ENCODE measurements around the gene EFCAB6. TPM values are rescaled to one million over a fixed set of nuclear protein-coding genes. Genes with fewer than 3 reads are reported as not detected.
A peak's percentile ranks its signal among the peaks of the same experiment; 100 is the strongest.

EFCAB6 gene
- total RNA-seq, 4 donors from 2014 or later, result 0.68 to 3.7 (median 0.80) TPM; not detected in 1

DNA sequence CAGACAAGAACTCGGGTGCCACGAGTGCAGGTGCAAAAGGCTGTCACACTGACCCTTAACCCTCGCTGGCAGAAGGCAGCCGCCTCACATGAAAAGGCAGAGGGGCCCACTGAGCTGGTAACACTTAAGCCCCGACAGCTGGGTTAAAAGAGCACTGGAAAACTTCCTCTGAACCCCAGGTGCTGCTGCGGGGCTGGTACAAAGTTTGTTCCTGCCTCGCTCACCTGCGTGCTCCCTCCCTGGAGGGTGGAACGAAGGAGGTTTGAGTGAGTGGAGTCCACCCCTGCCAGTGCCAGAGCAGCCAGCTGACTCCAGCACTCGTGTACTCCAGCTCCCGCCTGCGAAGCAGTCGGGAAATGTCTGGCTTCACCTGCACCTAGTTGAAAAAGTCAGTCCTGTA, 37.6 kb upstream of the EFCAB6 start:
- no peaks in the 10 kb centered on the region for H3K4me1 ChIP-seq
- no peak for DNase-seq
- intact Hi-C loops (cut with DNase I; ENCODE audit: low total_unique reads) (no loop called here), in situ Hi-C loops (cut with MboI; ENCODE audit: low pct_ligation_motif_present in 1 of 4, low pct_unique_long_range_greater_than_20kb in 1 of 4, low sequenced_read_pairs in 3 of 4) (loop anchor here in 1 of 4 donors (25.0 kb wide), 1 partner anchor 88 kb away; no protein-coding TSS in a partner anchor)
- WGBS, 2 donors (ENCODE audit: low coverage in 1 of 2), result 62 to 72% methylated on average over 3 to 13 of the region's 13 CpGs
- TF ChIP-seq CTCF (IDR thresholded peaks at IDR 0.05) (no peak), POLR2AphosphoS5 (IDR thresholded peaks at IDR 0.05) (no peak), POLR2A (IDR thresholded peaks at IDR 0.05) (no peak), EP300 (IDR thresholded peaks at IDR 0.05; ENCODE audit: low read depth) (no peak)
- peaks cover 10% of the 10 kb centered on the region for H3K27me3 ChIP-seq
- H3K4me3 ChIP-seq, result no peak overlapping the region
- no peaks in the 10 kb centered on the region for H3K36me3 ChIP-seq
- no peak overlapping the region for H3K27ac ChIP-seq
- no peaks in the 10 kb centered on the region for H3K9me3 ChIP-seq

GRCh38 chr22:43848366-43849171, 36.5 kb upstream of the EFCAB6 start:
- WGBS, 2 donors (ENCODE audit: low coverage in 1 of 2), result 48% methylated on average over 15 of the region's 16 CpGs; no CpG with 5 or more reads in 1 of the 2 donors
- no peaks in the 10 kb centered on the region for H3K9me3 ChIP-seq
- in situ Hi-C loops (cut with MboI; ENCODE audit: low pct_ligation_motif_present in 1 of 4, low pct_unique_long_range_greater_than_20kb in 1 of 4, low sequenced_read_pairs in 3 of 4) (loop anchor here in 1 of 4 donors (25.0 kb wide), 1 partner anchor 89 kb away; no protein-coding TSS in a partner anchor), intact Hi-C loops (cut with DNase I; ENCODE audit: low total_unique reads) (no loop called here)
- no peak overlapping the region for H3K27ac ChIP-seq
- no peaks in the 10 kb centered on the region for H3K4me1 ChIP-seq
- H3K36me3 ChIP-seq, result no peaks in the 10 kb centered on the region
- TF ChIP-seq POLR2AphosphoS5 (IDR thresholded peaks at IDR 0.05), result no peak
- peak in 1 of 5 experiments; percentile 6 for TF ChIP-seq CTCF (IDR thresholded peaks at IDR 0.05)
- no peak for DNase-seq
- H3K27me3 ChIP-seq, result peaks cover 10% of the 10 kb centered on the region
- H3K4me3 ChIP-seq, result no peak overlapping the region

DNA sequence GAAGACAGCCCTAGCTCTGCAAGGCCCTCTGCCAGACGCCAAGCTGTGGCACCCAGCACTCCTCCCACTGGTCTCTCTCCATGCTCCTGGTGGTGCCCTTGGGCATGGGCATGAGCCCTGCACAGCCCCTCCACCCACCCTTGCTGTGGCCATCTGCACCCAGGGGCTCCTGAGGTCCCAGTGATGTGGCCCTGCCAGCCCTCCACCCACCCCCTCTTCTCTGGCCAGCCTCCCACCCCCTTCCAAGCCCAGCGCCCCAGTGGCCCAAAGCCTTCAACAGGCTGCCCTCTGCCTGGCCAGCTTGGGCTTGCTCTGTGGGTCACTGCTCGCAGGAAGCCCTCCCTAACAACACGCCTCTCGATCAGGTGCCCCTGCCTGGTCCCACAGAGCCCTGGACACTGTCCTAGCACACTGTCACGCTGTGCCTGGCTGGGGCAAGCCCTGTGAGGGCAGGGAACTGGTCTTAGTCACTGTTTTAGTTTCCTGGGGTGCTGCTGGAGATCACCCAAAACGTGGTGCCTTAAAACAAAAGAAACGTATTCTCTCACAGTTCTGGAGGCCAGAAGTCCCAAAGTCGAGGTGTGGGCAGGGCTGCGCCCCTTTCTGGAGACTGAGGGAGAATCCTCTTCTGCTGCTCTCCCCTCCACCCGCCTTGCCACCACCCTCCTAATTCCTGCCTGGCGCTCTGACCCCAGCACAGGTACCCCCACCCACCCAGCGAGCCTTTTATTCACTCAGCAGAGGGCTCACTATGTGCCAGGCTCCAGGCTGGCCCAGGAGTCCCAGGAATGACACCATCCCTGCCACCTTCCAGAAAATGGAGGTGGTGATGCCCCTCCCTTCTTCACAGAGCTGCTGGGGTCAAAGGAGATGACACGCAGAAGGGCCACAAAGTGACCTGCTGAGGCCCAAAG, 35.5 kb upstream of the EFCAB6 start:
- H3K27ac ChIP-seq, result no peak overlapping the region
- no peaks in the 10 kb centered on the region for H3K9me3 ChIP-seq
- no peak for DNase-seq
- no peak overlapping the region for H3K4me3 ChIP-seq
- WGBS, 2 donors (ENCODE audit: low coverage in 1 of 2), result 78 to 86% methylated on average over 2 to 14 of the region's 14 CpGs
- no peaks in the 10 kb centered on the region for H3K36me3 ChIP-seq
- intact Hi-C loops (cut with DNase I; ENCODE audit: low total_unique reads) (no loop called here), in situ Hi-C loops (cut with MboI; ENCODE audit: low pct_ligation_motif_present in 1 of 4, low pct_unique_long_range_greater_than_20kb in 1 of 4, low sequenced_read_pairs in 3 of 4) (loop anchor here in 1 of 4 donors (25.0 kb wide), 1 partner anchor 90 kb away; no protein-coding TSS in a partner anchor)
- peaks cover 10% of the 10 kb centered on the region for H3K27me3 ChIP-seq
- no peaks in the 10 kb centered on the region for H3K4me1 ChIP-seq
- no peak for TF ChIP-seq EP300 (IDR thresholded peaks at IDR 0.05; ENCODE audit: low read depth)
- TF ChIP-seq POLR2A (IDR thresholded peaks at IDR 0.05), result no peak
- no peak for TF ChIP-seq CTCF (IDR thresholded peaks at IDR 0.05)
- TF ChIP-seq POLR2AphosphoS5 (IDR thresholded peaks at IDR 0.05), result no peak

DNA sequence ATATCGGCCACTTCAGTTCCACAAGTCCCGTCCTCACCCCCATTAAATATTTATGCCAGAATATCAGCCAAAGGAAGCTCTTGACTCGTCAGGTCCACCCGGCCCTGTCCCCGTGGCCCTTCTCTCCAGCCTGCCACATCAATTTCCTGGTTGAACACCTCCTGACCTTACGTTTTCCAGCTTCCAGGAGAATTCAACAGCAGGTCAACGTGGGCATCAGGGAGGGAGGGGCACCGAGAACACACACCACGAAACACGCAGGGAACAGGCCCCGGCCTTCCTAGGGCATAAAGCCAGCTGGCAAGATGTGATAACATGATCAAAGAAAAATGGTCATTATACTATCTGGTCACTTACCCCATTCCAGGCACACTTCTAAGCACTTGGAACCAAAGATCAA, 34.9 kb upstream of the EFCAB6 start:
- Histone ChIP-seq H3K27me3 (peaks cover 8% of the 10 kb centered on the region), H3K27ac (no peak overlapping the region), H3K9me3 (no peaks in the 10 kb centered on the region), H3K4me3 (no peak overlapping the region), H3K4me1 (no peaks in the 10 kb centered on the region), H3K36me3 (no peaks in the 10 kb centered on the region)
- intact Hi-C loops (cut with DNase I; ENCODE audit: low total_unique reads) (no loop called here), in situ Hi-C loops (cut with MboI; ENCODE audit: low pct_ligation_motif_present in 1 of 4, low pct_unique_long_range_greater_than_20kb in 1 of 4, low sequenced_read_pairs in 3 of 4) (loop anchor here in 1 of 4 donors (25.0 kb wide), 1 partner anchor 90 kb away; no protein-coding TSS in a partner anchor)
- TF ChIP-seq EP300 (IDR thresholded peaks at IDR 0.05; ENCODE audit: low read depth), result no peak
- TF ChIP-seq POLR2AphosphoS5 (IDR thresholded peaks at IDR 0.05), result no peak
- no peak for TF ChIP-seq CTCF (IDR thresholded peaks at IDR 0.05)
- WGBS, 2 donors (ENCODE audit: low coverage in 1 of 2), result 78% methylated on average over 11 of the region's 11 CpGs; no CpG with 5 or more reads in 1 of the 2 donors
- DNase-seq, result no peak

Data from transverse colon (tissue), 4 donors.